Adrenal gland (tissue), 5 donors: ENCODE results near the gene RNASE9.

Experiments used
- CTCF ChIP-seq, 6 experiments: fragments of 450-650 bp in 4 of 6; fragments of 200-600 bp in 2 of 6; sonication (generic) in 1 of 6; IDR thresholded peaks; 1 replicate in 5 of 6; 2 replicates in 1 of 6; pipeline versions ENCODE4 v1.5.1 to v1.8.0; 2016 to 2021; ENCODE audit warnings: antibody characterized with exemption in 6 of 6, mild to moderate bottlenecking in 2 of 6, moderate library complexity in 1 of 6
- POLR2A ChIP-seq, 2 donors: fragments of 450-650 bp; IDR thresholded peaks; one replicate each; pipeline ENCODE4 v1.6.1; 2017; ENCODE audit warnings: antibody characterized with exemption in 2 of 2, mild to moderate bottlenecking in 2 of 2, moderate library complexity in 1 of 2
- donor health status: DM: no; HTN: no; CAD: no.

GRCh38 chr14:20559461-20559904 is 1.4 kb downstream of the RNASE9 start:
- TF ChIP-seq POLR2A (IDR thresholded peaks at IDR 0.05) (no peak), CTCF (IDR thresholded peaks at IDR 0.05) (no peak)
